Myocyte (in vitro differentiated cells): ENCODE results near the gene KRTAP2-4. TPM values are rescaled to one million over a fixed set of nuclear protein-coding genes. Genes with fewer than 3 reads are reported as not detected.

Experiments used
- DNase-seq: peaks from one replicate; pipeline ENCODE4 v3.0.0-alpha.2; 2012; ENCODE audit warnings: low read depth
- total RNA-seq: library from RNA; depleted of rRNA; stranded (reverse); fragments of >200 nt; gene quantifications from 2 replicates; pipeline ENCODE4 v1.2.3, GENCODE V29; 2014

The KRTAP2-4 gene
- total RNA-seq, 1 donor from 2014 or later, result not detected

- no peak for DNase-seq
Measured at GRCh38 chr17:41037853-41038350, 27.8 kb downstream of the KRTAP2-4 start.

GRCh38 chr17:41034346-41034935, 31.2 kb downstream of the KRTAP2-4 start, which contains the start of gene KRTAP1-3:
TSS of gene KRTAP1-3 (minus strand) at chr17:41034874. CDS start at chr17:41034821, 53 bp downstream.
- DNase-seq, result peak; percentile 72

- no peak for DNase-seq
Measured at GRCh38 chr17:41029633-41030245, 35.9 kb downstream of the KRTAP2-4 start, which contains the start of gene KRTAP1-4. TSS of gene KRTAP1-4 (minus strand) at chr17:41030195. CDS start at chr17:41030078, 117 bp downstream.

- DNase-seq, result peak; percentile 90
Measured at GRCh38 chr17:41026715-41027471, 38.8 kb downstream of the KRTAP2-4 start, which contains the start of gene KRTAP1-5. TSS of gene KRTAP1-5 (minus strand) at chr17:41027208. CDS start at chr17:41027155, 53 bp downstream.

GRCh38 chr17:41024697-41025096, 41.0 kb downstream of the KRTAP2-4 start:
- DNase-seq, result no peak

GRCh38 chr17:41020336-41020735, 45.3 kb downstream of the KRTAP2-4 start:
- DNase-seq, result no peak

GRCh38 chr17:41019415-41019814, 46.3 kb downstream of the KRTAP2-4 start:
- DNase-seq, result no peak

- DNase-seq, result no peak
Measured at GRCh38 chr17:41018541-41018940, 47.1 kb downstream of the KRTAP2-4 start.

GRCh38 chr17:41016578-41017215, 49.0 kb downstream of the KRTAP2-4 start:
- no peak for DNase-seq

GRCh38 chr17:41015454-41015853, 50.2 kb downstream of the KRTAP2-4 start:
- no peak for DNase-seq

Other genes starting within 250 kb of the KRTAP2-4 start
- gene KRT10, start 243.3 kb downstream of the KRTAP2-4 start, total RNA-seq, result 29.6 and 36.3 TPM in 2 replicates
- gene KRT12, start 198.7 kb downstream of the KRTAP2-4 start, total RNA-seq, result not detected in 2 replicates
- not detected in 2 replicates for gene KRT20, start 180.6 kb downstream of the KRTAP2-4 start, total RNA-seq
- gene KRT23, start 128.2 kb downstream of the KRTAP2-4 start, total RNA-seq, result not detected in 2 replicates
- gene KRT39, start 98.9 kb downstream of the KRTAP2-4 start, total RNA-seq, result not detected in 2 replicates
- not detected in 2 replicates for gene KRT40, start 81.6 kb downstream of the KRTAP2-4 start, total RNA-seq
- gene KRTAP3-3, start 71.7 kb downstream of the KRTAP2-4 start, total RNA-seq, result not detected in 2 replicates
- not detected in 2 replicates for gene KRTAP3-2, start 66.0 kb downstream of the KRTAP2-4 start, total RNA-seq
- not detected in 2 replicates for gene KRTAP3-1, start 56.8 kb downstream of the KRTAP2-4 start, total RNA-seq
- gene KRTAP1-5, start 38.7 kb downstream of the KRTAP2-4 start, total RNA-seq, result 0.19 and 0.57 TPM in 2 replicates
- gene KRTAP1-4, start 35.7 kb downstream of the KRTAP2-4 start, total RNA-seq, result not detected in 2 replicates
- not detected in 2 replicates for gene KRTAP1-3, start 31.0 kb downstream of the KRTAP2-4 start, total RNA-seq
- 0.21 TPM in 1 of 2 replicates, not detected in the other for gene KRTAP1-1, start 24.4 kb downstream of the KRTAP2-4 start, total RNA-seq
- gene KRTAP2-1, start 18.6 kb downstream of the KRTAP2-4 start, total RNA-seq, result not detected in 2 replicates
- not detected in 2 replicates for gene KRTAP2-2, start 10.6 kb downstream of the KRTAP2-4 start, total RNA-seq
- gene KRTAP2-3, start 5.8 kb downstream of the KRTAP2-4 start, total RNA-seq, result 0.19 TPM in 1 of 2 replicates, not detected in the other
- not detected in 2 replicates for gene KRTAP4-7, start 18.3 kb upstream of the KRTAP2-4 start, total RNA-seq
- gene KRTAP4-8, start 32.3 kb upstream of the KRTAP2-4 start, total RNA-seq, result not detected in 2 replicates
- not detected in 2 replicates for gene KRTAP4-16, start 36.3 kb upstream of the KRTAP2-4 start, total RNA-seq
- not detected in 2 replicates for gene KRTAP4-9, start 39.5 kb upstream of the KRTAP2-4 start, total RNA-seq
- not detected in 2 replicates for gene KRTAP4-11, start 52.5 kb upstream of the KRTAP2-4 start, total RNA-seq
- gene KRTAP4-12, start 58.3 kb upstream of the KRTAP2-4 start, total RNA-seq, result not detected in 2 replicates
- not detected in 2 replicates for gene KRTAP4-6, start 74.7 kb upstream of the KRTAP2-4 start, total RNA-seq
- gene KRTAP4-5, start 83.9 kb upstream of the KRTAP2-4 start, total RNA-seq, result not detected in 2 replicates
- gene KRTAP4-4, start 94.9 kb upstream of the KRTAP2-4 start, total RNA-seq, result not detected in 2 replicates
- gene KRTAP4-3, start 102.3 kb upstream of the KRTAP2-4 start, total RNA-seq, result not detected in 2 replicates
- gene KRTAP4-2, start 112.3 kb upstream of the KRTAP2-4 start, total RNA-seq, result not detected in 2 replicates
- gene KRTAP4-1, start 119.0 kb upstream of the KRTAP2-4 start, total RNA-seq, result not detected in 2 replicates
- gene KRTAP9-1, start 124.0 kb upstream of the KRTAP2-4 start, total RNA-seq, result not detected in 2 replicates
- gene KRTAP9-2, start 160.8 kb upstream of the KRTAP2-4 start, total RNA-seq, result not detected in 2 replicates
- not detected in 2 replicates for gene KRTAP9-3, start 166.6 kb upstream of the KRTAP2-4 start, total RNA-seq
- gene KRTAP9-8, start 172.1 kb upstream of the KRTAP2-4 start, total RNA-seq, result not detected in 2 replicates
- not detected in 2 replicates for gene KRTAP9-4, start 183.8 kb upstream of the KRTAP2-4 start, total RNA-seq
- gene KRTAP9-9, start 189.5 kb upstream of the KRTAP2-4 start, total RNA-seq, result not detected in 2 replicates
- not detected in 2 replicates for gene KRTAP9-6, start 199.5 kb upstream of the KRTAP2-4 start, total RNA-seq
- gene KRTAP9-7, start 209.8 kb upstream of the KRTAP2-4 start, total RNA-seq, result not detected in 2 replicates
- not detected in 2 replicates for gene KRTAP29-1, start 237.0 kb upstream of the KRTAP2-4 start, total RNA-seq
- not detected in 2 replicates for gene KRTAP16-1, start 243.4 kb upstream of the KRTAP2-4 start, total RNA-seq
- not detected in 2 replicates for gene KRTAP17-1, start 249.8 kb upstream of the KRTAP2-4 start, total RNA-seq